Brain microvascular endothelial cell (primary cell): ENCODE data around the gene CASP2.

Source experiments
- DNase-seq: peaks from one replicate; pipeline ENCODE4 v3.0.0-alpha.2; 2020
- H3K27ac ChIP-seq: fragments of 250-450 bp; sonication (Bioruptor Pico); 2 replicates; pipeline ENCODE4 v1.5.1; 2020; ENCODE audit warnings: mild to moderate bottlenecking, moderate library complexity
- H3K27me3 ChIP-seq: fragments of 250-450 bp; sonication (Bioruptor Pico); replicated peaks from 2 replicates; pipeline ENCODE4 v1.5.1; 2020; ENCODE audit warnings: mild to moderate bottlenecking
- H3K36me3 ChIP-seq: fragments of 250-450 bp; sonication (Bioruptor Pico); replicated peaks from 2 replicates; pipeline ENCODE4 v1.5.1; 2020; ENCODE audit warnings: mild to moderate bottlenecking
- H3K4me3 ChIP-seq: 2 replicates; pipeline ENCODE4 v1.5.1; 2011; ENCODE audit warnings: low read depth, mild to moderate bottlenecking, control low read depth, low read length, moderate library complexity
- in situ Hi-C: cut with HindIII; loops from 2 replicates; pipeline ENCODE4 v1.10.0; 2017; ENCODE audit warnings: low sequenced_read_pairs, low pct_ligation_motif_present
- TF ChIP-seq, protein P1 (sequence below): IDR thresholded peaks from 2 replicates; pipeline ENCODE4 v1.5.1; 2011; ENCODE audit warnings: low read depth, mild to moderate bottlenecking, moderate library complexity, low read length, control low read depth, inconsistent platforms; ENCODE audit errors: missing control alignments

The CASP2 gene

DNA sequence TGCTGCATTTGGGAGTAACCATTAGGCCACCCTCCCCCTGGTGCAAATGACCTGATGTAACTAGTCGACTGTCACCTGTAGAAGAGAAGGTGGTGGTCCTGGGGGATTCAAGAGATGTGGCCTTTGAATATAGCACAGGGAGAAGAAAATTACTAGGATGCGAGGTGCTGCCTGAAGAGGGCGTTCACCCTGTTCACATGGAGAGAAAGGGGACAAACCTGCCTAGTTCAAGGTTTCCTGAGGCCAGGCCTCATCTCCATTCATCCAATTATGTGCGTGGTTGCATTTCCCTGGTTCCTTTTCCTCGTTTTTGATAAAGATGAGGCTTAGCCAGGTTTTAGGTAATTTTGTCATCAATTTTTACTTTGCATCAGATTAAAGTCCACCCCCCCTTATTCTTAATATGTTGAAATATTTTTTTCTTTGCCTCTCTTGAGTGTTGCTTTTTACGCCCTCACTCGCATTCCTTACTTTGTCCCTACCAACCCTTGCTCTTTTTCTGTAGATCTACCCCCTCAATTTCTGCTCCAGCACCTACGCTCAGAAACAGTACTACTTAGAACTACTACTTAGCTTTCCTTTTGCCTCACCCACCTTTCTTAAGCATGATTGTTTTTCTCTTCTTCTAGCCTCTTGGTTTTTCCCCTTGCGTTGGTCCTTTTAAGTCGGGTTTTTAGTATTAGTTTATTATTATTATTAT, 41.5 kb downstream of the CASP2 start:
- Histone ChIP-seq H3K27me3 (no peaks in the 10 kb centered on the region), H3K36me3 (no peaks in the 10 kb centered on the region), H3K4me3 (no peak overlapping the region), H3K27ac (no peak overlapping the region)
- in situ Hi-C loops = no loop called here
- TF ChIP-seq, protein P1, sequence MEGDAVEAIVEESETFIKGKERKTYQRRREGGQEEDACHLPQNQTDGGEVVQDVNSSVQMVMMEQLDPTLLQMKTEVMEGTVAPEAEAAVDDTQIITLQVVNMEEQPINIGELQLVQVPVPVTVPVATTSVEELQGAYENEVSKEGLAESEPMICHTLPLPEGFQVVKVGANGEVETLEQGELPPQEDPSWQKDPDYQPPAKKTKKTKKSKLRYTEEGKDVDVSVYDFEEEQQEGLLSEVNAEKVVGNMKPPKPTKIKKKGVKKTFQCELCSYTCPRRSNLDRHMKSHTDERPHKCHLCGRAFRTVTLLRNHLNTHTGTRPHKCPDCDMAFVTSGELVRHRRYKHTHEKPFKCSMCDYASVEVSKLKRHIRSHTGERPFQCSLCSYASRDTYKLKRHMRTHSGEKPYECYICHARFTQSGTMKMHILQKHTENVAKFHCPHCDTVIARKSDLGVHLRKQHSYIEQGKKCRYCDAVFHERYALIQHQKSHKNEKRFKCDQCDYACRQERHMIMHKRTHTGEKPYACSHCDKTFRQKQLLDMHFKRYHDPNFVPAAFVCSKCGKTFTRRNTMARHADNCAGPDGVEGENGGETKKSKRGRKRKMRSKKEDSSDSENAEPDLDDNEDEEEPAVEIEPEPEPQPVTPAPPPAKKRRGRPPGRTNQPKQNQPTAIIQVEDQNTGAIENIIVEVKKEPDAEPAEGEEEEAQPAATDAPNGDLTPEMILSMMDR = no peak
- DNase-seq = no peak

DNA sequence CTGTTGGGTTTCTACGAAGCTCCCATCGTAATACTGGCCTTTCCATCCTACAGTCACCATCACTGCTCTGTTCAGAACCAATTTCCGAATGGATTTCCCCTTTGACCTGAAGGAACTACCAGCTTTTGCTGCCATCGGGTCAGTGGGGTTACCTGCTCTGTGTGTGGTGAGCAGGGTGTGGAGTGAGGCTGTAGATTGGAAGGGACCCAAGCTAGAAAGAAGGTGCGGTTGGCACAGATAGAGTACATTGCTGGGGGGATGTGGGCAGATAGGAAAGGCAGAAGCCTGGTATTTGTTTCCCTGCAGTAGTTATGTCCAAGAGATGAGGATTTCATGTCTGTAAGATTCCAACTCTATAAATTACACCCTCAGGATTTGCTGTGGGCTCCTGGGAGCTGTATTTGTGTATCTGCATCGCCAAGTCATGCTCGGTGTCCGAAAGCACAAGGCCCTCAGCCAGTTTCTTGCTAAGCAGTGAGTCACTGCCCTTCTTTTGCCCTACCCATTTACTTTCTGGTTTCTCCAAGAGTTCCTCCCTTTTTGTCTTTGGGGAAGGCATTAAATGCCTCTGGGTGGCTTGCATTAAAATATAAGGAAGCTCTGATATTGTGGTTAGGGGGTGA, 43.1 kb downstream of the CASP2 start:
- no peak overlapping the region for H3K4me3 ChIP-seq
- peak; percentile 88 for DNase-seq
- H3K27ac ChIP-seq = peak overlapping the region; percentile 34
- no peaks in the 10 kb centered on the region for H3K27me3 ChIP-seq
- TF ChIP-seq, protein P1 = no peak
- in situ Hi-C loops = no loop called here
- no peaks in the 10 kb centered on the region for H3K36me3 ChIP-seq

DNA sequence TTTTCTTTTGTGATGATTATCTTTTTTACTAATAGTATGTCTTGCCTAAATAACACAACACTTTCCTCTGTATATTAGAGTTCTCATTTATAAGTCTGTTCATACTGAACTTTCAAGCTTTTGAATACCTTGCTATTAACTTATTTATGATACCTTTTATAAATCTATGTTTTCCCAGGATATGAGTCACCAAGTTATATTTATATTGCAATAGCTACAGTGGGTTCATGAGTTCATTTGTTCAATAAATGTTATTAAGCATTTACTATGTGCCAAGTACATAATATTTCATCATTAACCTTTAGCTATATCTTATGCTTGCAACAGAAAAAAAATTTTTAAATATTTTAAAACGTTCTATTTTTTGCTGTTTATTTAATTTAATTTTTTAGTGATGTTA, 46.1 kb downstream of the CASP2 start:
- TF ChIP-seq, protein P1 = no peak
- no peak for DNase-seq

DNA sequence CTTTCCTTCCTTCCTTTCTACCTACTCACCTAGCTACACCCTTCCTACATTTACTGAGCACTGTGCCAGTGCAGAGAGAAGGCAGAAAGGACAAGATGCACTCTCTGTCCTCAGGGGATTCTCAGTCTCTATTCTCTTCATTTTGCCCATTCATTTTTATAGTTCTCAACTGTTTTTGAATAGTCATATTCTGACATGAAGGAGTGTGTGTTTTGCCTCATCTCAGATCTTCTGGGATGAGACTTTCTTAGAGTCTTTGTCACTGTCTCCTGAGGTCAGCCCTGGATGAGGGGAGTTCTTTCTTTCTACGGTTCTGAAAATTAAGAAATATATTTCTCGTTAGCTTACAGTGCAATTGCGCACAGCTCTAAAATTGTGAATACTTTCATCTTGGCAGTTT, 49.1 kb downstream of the CASP2 start:
- TF ChIP-seq, protein P1 = no peak
- Histone ChIP-seq H3K4me3 (no peak overlapping the region), H3K36me3 (no peaks in the 10 kb centered on the region), H3K27me3 (no peaks in the 10 kb centered on the region), H3K27ac (no peak overlapping the region)
- DNase-seq = no peak
- in situ Hi-C loops = no loop called here

More for the DNA sequence above, 46.1 kb downstream of the CASP2 start:
- Histone ChIP-seq H3K27ac (no peak overlapping the region), H3K4me3 (no peak overlapping the region), H3K27me3 (no peaks in the 10 kb centered on the region), H3K36me3 (no peaks in the 10 kb centered on the region)
- in situ Hi-C loops = no loop called here

DNA sequence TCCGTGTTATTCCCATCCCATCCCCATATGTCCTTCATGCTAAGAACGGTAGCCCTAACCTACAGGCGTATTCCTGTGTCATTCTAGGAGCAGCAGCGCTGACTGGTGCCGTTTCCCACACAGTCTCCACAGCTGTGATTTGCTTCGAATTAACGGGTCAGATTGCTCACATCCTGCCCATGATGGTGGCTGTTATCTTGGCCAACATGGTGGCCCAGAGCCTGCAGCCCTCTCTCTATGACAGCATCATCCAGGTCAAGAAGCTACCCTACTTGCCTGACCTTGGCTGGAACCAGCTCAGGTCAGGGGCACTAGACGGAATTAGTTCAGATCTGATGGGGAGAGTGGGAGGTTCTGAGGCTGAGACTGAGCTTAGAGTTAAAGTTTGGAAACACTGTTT, 53.7 kb downstream of the CASP2 start:
- Histone ChIP-seq H3K36me3 (no peaks in the 10 kb centered on the region), H3K4me3 (no peak overlapping the region), H3K27ac (no peak overlapping the region), H3K27me3 (no peaks in the 10 kb centered on the region)
- in situ Hi-C loops = no loop called here
- DNase-seq = no peak
- TF ChIP-seq, protein P1 = no peak
